Hematopoietic multipotent progenitor cell treated with erythropoietin and hydrocortisone succinate and interleukin-3 and kit ligand, for 6 days (in vitro differentiated cells): ENCODE measurements around the gene C20orf202.

ENCODE experiments used
- DNase-seq: peaks from one replicate; pipeline ENCODE4 v3.0.0-alpha.2; 2015

C20orf202 gene

GRCh38 chr20:1202762-1203504 lies at the start of gene C20orf202:
Gene C20orf202 (plus strand): TSS chr20:1203454. CDS start chr20:1203586, 132 bp downstream.
- DNase-seq: no peak

GRCh38 chr20:1154226-1154625 lies 49.0 kb upstream of the C20orf202 start:
- no peak for DNase-seq

GRCh38 chr20:1154691-1155090 lies 48.6 kb upstream of the C20orf202 start:
- DNase-seq: peak; percentile 60

- no peak for DNase-seq
These were observed 47.9 kb upstream of the C20orf202 start for GRCh38 chr20:1155342-1155741.

- no peak for DNase-seq
These were observed 42.8 kb upstream of the C20orf202 start for GRCh38 chr20:1160496-1160895.

- DNase-seq: no peak
These were observed 42.3 kb upstream of the C20orf202 start for GRCh38 chr20:1160991-1161390.

GRCh38 chr20:1163105-1163504 lies 40.1 kb upstream of the C20orf202 start:
- no peak for DNase-seq

- no peak for DNase-seq
These were observed 39.6 kb upstream of the C20orf202 start for GRCh38 chr20:1163653-1164052.

GRCh38 chr20:1164871-1165270 lies 38.4 kb upstream of the C20orf202 start:
- DNase-seq: no peak

- no peak for DNase-seq
These were observed 37.7 kb upstream of the C20orf202 start for GRCh38 chr20:1165521-1165920.

GRCh38 chr20:1165941-1166340 lies 37.3 kb upstream of the C20orf202 start:
- no peak for DNase-seq

GRCh38 chr20:1166948-1167720 lies 36.1 kb upstream of the C20orf202 start:
- DNase-seq: no peak

- no peak for DNase-seq
These were observed 34.0 kb upstream of the C20orf202 start for GRCh38 chr20:1169224-1169623.

- peak; percentile 85 for DNase-seq
These were observed 31.7 kb upstream of the C20orf202 start for GRCh38 chr20:1171461-1172093.

- DNase-seq: no peak
These were observed 29.6 kb upstream of the C20orf202 start for GRCh38 chr20:1173698-1174097.

GRCh38 chr20:1174787-1175186 lies 28.5 kb upstream of the C20orf202 start:
- DNase-seq: peak; percentile 38

GRCh38 chr20:1177680-1178079 lies 25.6 kb upstream of the C20orf202 start:
- DNase-seq: no peak

GRCh38 chr20:1178103-1178502 lies 25.2 kb upstream of the C20orf202 start:
- DNase-seq: no peak

- no peak for DNase-seq
These were observed 24.6 kb upstream of the C20orf202 start for GRCh38 chr20:1178623-1179022.

GRCh38 chr20:1180949-1181348 lies 22.3 kb upstream of the C20orf202 start:
- DNase-seq: no peak

GRCh38 chr20:1182106-1182505 lies 21.1 kb upstream of the C20orf202 start:
- no peak for DNase-seq

GRCh38 chr20:1183153-1183552 lies 20.1 kb upstream of the C20orf202 start:
- DNase-seq: no peak

GRCh38 chr20:1184260-1184637 lies 19.0 kb upstream of the C20orf202 start:
- DNase-seq: no peak
